ENCODE measurements around the gene NEB.

The NEB gene

GRCh38 chr2:151575338-151575737 is 158.9 kb downstream of the NEB start:
- TF ChIP-seq GATA2 (IDR thresholded peaks at IDR 0.05; ENCODE audit: low read depth, low read length) (no peak), GATA3 (IDR thresholded peaks at IDR 0.05; ENCODE audit: low read depth, low read length) (no peak)

- TF ChIP-seq GATA2 (IDR thresholded peaks at IDR 0.05; ENCODE audit: low read depth, low read length) (no peak), GATA3 (IDR thresholded peaks at IDR 0.05; ENCODE audit: low read depth, low read length) (no peak)
Observed at GRCh38 chr2:151570191-151570590, 164.1 kb downstream of the NEB start.

DNA sequence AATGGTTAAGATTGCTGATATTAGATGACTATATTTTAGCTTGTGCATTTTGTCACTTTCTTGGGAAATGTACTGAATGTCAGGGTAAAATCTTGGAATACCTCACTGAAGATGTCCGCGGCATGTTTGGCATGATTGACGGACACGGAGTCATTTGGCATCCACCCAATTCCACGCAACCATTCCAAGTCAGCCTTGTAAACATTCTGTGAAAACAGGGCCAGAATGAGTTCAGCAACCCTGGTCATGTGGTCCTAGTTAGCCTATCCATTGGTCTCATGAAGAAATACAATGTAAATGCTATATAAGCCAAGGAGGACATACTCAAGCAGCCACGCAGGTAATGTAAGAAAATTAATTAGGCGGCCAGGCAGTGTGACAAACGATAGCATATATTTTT is 165.1 kb downstream of the NEB start:
- TF ChIP-seq GATA3 (IDR thresholded peaks at IDR 0.05; ENCODE audit: low read depth, low read length) (no peak), GATA2 (IDR thresholded peaks at IDR 0.05; ENCODE audit: low read depth, low read length) (no peak)

- TF ChIP-seq GATA2 (IDR thresholded peaks at IDR 0.05; ENCODE audit: low read depth, low read length) (no peak), GATA3 (IDR thresholded peaks at IDR 0.05; ENCODE audit: low read depth, low read length) (no peak)
Observed at GRCh38 chr2:151568501-151568900, 165.8 kb downstream of the NEB start.

GRCh38 chr2:151567006-151567405 is 167.3 kb downstream of the NEB start:
- no peak for TF ChIP-seq GATA2 (IDR thresholded peaks at IDR 0.05; ENCODE audit: low read depth, low read length)
- TF ChIP-seq GATA3 (IDR thresholded peaks at IDR 0.05; ENCODE audit: low read depth, low read length), result no peak

- no peak for TF ChIP-seq GATA2 (IDR thresholded peaks at IDR 0.05; ENCODE audit: low read depth, low read length)
- TF ChIP-seq GATA3 (IDR thresholded peaks at IDR 0.05; ENCODE audit: low read depth, low read length), result no peak
Observed at GRCh38 chr2:151562398-151562797, 171.9 kb downstream of the NEB start.

- TF ChIP-seq GATA3 (IDR thresholded peaks at IDR 0.05; ENCODE audit: low read depth, low read length) (no peak), GATA2 (IDR thresholded peaks at IDR 0.05; ENCODE audit: low read depth, low read length) (no peak)
Observed at GRCh38 chr2:151560289-151560688, 174.0 kb downstream of the NEB start.

DNA sequence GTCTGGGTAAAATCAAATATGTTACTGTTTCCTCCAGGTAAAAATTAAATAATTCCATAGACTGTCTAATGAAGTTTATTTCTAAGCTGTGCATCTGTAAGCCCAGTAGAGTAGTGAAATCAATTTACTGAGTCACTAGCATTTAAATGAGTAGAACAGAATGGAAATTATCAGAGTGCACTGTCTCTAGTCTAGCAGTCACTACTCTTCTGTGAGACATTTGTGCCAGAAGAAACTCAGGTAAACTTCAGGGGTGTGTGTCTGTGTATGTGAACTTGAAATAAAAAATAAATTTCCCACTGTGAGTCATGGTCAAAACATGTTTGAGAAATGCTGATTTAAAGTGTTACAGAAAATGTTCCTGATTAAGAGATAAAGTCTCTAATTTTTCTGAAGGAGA is 178.2 kb downstream of the NEB start:
- no peak for TF ChIP-seq GATA2 (IDR thresholded peaks at IDR 0.05; ENCODE audit: low read depth, low read length)
- no peak for TF ChIP-seq GATA3 (IDR thresholded peaks at IDR 0.05; ENCODE audit: low read depth, low read length)

DNA sequence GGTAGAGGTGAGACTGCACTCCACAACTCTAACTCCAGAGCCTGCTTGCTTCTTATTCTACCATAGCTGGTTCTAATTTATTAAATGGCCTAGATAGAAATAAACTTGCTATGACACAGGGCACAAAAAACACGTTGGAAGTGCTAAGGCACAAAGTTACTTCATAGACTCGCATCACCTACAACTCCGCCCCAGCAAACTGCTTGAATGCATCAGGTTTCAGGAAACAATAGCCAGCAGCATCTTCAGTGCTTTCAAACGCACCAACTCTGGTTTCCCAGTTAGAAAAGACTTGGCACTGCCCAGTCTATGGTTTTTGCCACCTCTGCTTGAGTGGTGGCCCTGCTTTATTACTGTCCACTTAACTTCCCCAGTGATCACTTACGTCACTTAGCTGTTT is 182.0 kb downstream of the NEB start:
- TF ChIP-seq GATA2 (IDR thresholded peaks at IDR 0.05; ENCODE audit: low read depth, low read length), result no peak
- TF ChIP-seq GATA3 (IDR thresholded peaks at IDR 0.05; ENCODE audit: low read depth, low read length), result no peak

- no peak for TF ChIP-seq GATA2 (IDR thresholded peaks at IDR 0.05; ENCODE audit: low read depth, low read length)
- no peak for TF ChIP-seq GATA3 (IDR thresholded peaks at IDR 0.05; ENCODE audit: low read depth, low read length)
Observed at GRCh38 chr2:151551556-151551955, 182.7 kb downstream of the NEB start.

DNA sequence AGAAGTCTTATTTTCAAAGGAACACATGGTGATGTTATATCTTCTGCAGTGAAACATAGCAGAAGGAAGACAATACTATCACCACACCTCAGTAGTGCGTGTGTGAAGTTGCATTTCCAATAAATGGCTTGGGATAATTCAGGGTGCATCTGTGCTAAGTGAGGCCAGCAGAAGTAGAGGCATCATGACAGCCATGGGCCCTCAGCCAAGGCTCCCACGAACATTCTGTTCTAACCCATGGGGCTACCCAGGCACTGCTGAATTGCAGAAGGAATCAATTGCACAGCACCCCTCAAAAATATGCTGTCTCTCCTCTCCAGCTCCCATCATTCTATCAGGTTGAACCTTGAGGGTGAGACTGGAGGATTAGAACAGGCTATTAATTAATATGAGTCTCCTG is 185.1 kb downstream of the NEB start:
- TF ChIP-seq GATA2 (IDR thresholded peaks at IDR 0.05; ENCODE audit: low read depth, low read length), result no peak
- no peak for TF ChIP-seq GATA3 (IDR thresholded peaks at IDR 0.05; ENCODE audit: low read depth, low read length)

GRCh38 chr2:151544449-151544848 is 189.8 kb downstream of the NEB start:
- TF ChIP-seq GATA2 (IDR thresholded peaks at IDR 0.05; ENCODE audit: low read depth, low read length), result no peak
- no peak for TF ChIP-seq GATA3 (IDR thresholded peaks at IDR 0.05; ENCODE audit: low read depth, low read length)

DNA sequence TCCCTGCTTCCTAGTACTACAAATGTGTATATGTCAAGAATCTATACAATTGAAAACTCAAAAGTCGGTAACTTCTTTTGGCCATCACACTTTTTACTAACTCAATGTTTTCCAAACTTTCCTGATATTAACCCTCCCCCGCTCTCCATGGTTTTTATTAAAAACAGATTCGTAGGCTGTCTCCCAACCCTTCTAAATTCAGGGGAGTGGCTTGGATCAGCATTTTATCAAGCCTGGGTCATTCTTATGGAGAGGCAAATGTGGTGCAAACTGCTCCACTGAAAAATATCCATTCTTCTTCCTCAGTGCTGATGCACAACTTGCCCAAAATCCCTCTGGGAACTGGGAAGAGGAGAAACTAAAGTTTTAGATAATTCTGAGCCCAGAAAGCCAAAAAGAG is 190.4 kb downstream of the NEB start:
- no peak for TF ChIP-seq GATA2 (IDR thresholded peaks at IDR 0.05; ENCODE audit: low read depth, low read length)
- no peak for TF ChIP-seq GATA3 (IDR thresholded peaks at IDR 0.05; ENCODE audit: low read depth, low read length)

DNA sequence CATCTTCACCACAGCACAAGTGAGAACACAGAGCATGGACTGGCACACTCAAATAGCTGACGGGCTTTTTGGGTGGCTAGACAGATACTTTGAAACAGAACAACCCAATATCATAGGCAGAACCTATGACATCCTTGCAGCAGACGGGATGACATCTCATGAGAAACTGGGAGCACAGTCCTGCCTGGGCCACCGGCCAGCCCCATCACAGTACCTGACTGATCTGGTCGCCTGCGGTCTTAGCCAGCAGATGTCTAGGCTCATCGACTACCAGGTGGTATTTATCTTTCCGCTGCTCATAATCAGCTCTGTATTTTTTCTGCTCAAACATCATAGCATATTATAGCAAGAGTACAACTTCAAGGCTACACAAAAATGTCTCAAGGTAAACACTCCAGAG is 200.3 kb downstream of the NEB start:
- TF ChIP-seq GATA3 (IDR thresholded peaks at IDR 0.05; ENCODE audit: low read depth, low read length) (no peak), GATA2 (IDR thresholded peaks at IDR 0.05; ENCODE audit: low read depth, low read length) (no peak)

DNA sequence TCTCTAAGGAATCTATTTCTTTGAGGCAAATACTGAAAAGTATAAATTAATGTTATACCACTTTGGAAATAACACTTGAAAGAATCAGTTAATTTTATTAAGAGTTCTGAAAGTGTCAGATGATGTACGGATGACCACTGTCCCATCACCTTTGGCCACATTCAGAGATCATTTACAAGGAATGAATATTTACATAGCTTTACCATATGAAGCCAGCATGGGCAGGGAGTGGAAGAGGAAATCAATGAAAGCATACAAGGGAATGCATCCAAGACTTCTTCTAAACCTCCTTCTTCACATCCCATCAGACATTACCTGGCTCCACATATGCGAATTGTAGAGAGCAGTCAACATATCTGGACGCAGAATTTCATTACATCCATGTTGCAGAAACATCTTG is 201.1 kb downstream of the NEB start:
- TF ChIP-seq GATA3 (IDR thresholded peaks at IDR 0.05; ENCODE audit: low read depth, low read length) (no peak), GATA2 (IDR thresholded peaks at IDR 0.05; ENCODE audit: low read depth, low read length) (no peak)

- TF ChIP-seq GATA3 (IDR thresholded peaks at IDR 0.05; ENCODE audit: low read depth, low read length) (no peak), GATA2 (IDR thresholded peaks at IDR 0.05; ENCODE audit: low read depth, low read length) (no peak)
Observed at GRCh38 chr2:151526572-151527090, 207.6 kb downstream of the NEB start.

Data from SH-SY5Y (cell line).